SK-N-SH treated with all-trans-retinoic acid at 6 μM for 48 hours (cell line): ENCODE measurements around the gene TTC34.

Source experiments
- ATAC-seq: fragments of 200-7000 bp; cut with Tn5 transposase; 3 replicates; pipeline ENCODE4 v1.9.1; 2020; ENCODE audit warnings: mild to moderate bottlenecking, moderate library complexity
- ARNTL ChIP-seq: fragments of 450-650 bp; formaldehyde crosslinking; IDR thresholded peaks from 2 replicates; pipeline ENCODE4 v1.5.0; 2020; ENCODE audit warnings: low read depth, mild to moderate bottlenecking, moderate library complexity, borderline replicate concordance
- BACH2 ChIP-seq: fragments of 250-450 bp; sonication (Bioruptor Pico); IDR thresholded peaks from 2 replicates; pipeline ENCODE4 v1.9.0; 2021; ENCODE audit warnings: mild to moderate bottlenecking, borderline replicate concordance
- CSDC2 ChIP-seq: fragments of 250-450 bp; sonication (Bioruptor Pico); IDR thresholded peaks from 2 replicates; pipeline ENCODE4 v1.5.0; 2020; ENCODE audit warnings: mild to moderate bottlenecking, moderate library complexity
- ESRRG ChIP-seq: fragments of 250-450 bp; sonication (Bioruptor Pico); IDR thresholded peaks from 2 replicates; pipeline ENCODE4 v1.6.1; 2021; ENCODE audit warnings: mild to moderate bottlenecking
- GLIS3 ChIP-seq: fragments of 250-450 bp; sonication (Bioruptor Pico); IDR thresholded peaks from 2 replicates; pipeline ENCODE4 v1.5.0; 2020; ENCODE audit warnings: mild to moderate bottlenecking, moderate library complexity
- ISL1 ChIP-seq: fragments of 250-450 bp; sonication (Bioruptor Pico); IDR thresholded peaks from 2 replicates; pipeline ENCODE4 v2.1.2; 2022; ENCODE audit warnings: mild to moderate bottlenecking, moderate library complexity
- OSR1 ChIP-seq: fragments of 250-450 bp; sonication (Bioruptor Pico); IDR thresholded peaks from 2 replicates; pipeline ENCODE4 v1.8.0; 2022; ENCODE audit warnings: moderate library complexity, mild to moderate bottlenecking, inconsistent platforms
- RARB ChIP-seq: fragments of 250-450 bp; sonication (Bioruptor Pico); IDR thresholded peaks from 2 replicates; pipeline ENCODE4 v1.8.0; 2021; ENCODE audit warnings: mild to moderate bottlenecking, moderate library complexity
- SNAI2 ChIP-seq: fragments of 250-450 bp; sonication (Bioruptor Pico); IDR thresholded peaks from 2 replicates; pipeline ENCODE4 v1.5.0; 2020; ENCODE audit warnings: mild to moderate bottlenecking, moderate library complexity
- TCF4 ChIP-seq: fragments of 250-450 bp; sonication (Bioruptor Pico); IDR thresholded peaks from 2 replicates; pipeline ENCODE4 v1.8.0; 2021; ENCODE audit warnings: mild to moderate bottlenecking, moderate library complexity, borderline replicate concordance
- TOX ChIP-seq: fragments of 250-450 bp; sonication (Bioruptor Pico); IDR thresholded peaks from 2 replicates; pipeline ENCODE4 v1.8.0; 2021; ENCODE audit warnings: mild to moderate bottlenecking, moderate library complexity, borderline replicate concordance
- ZC3H10 ChIP-seq: fragments of 250-450 bp; sonication (Bioruptor Pico); IDR thresholded peaks from 2 replicates; pipeline ENCODE4 v1.5.1; 2021; ENCODE audit warnings: mild to moderate bottlenecking, moderate library complexity
- ZFP3 ChIP-seq: fragments of 250-450 bp; sonication (Bioruptor Pico); IDR thresholded peaks from 2 replicates; pipeline ENCODE4 v1.5.0; 2020; ENCODE audit warnings: mild to moderate bottlenecking, moderate library complexity
- ZFP30 ChIP-seq: fragments of 450-650 bp; formaldehyde crosslinking; IDR thresholded peaks from 2 replicates; pipeline ENCODE4 v1.5.0; 2022; ENCODE audit warnings: mild to moderate bottlenecking, moderate library complexity
- ZNF565 ChIP-seq: fragments of 450-650 bp; formaldehyde crosslinking; conservative IDR thresholded peaks from 2 replicates; pipeline ENCODE4 v1.5.0; 2020; ENCODE audit warnings: low read depth, mild to moderate bottlenecking, moderate library complexity
- ZNF70 ChIP-seq: fragments of 450-650 bp; formaldehyde crosslinking; IDR thresholded peaks from 2 replicates; pipeline ENCODE4 v1.5.0; 2020; ENCODE audit warnings: mild to moderate bottlenecking, moderate library complexity
- ZNF8 ChIP-seq: fragments of 450-650 bp; formaldehyde crosslinking; IDR thresholded peaks from 2 replicates; pipeline ENCODE4 v1.5.0; 2020; ENCODE audit warnings: mild to moderate bottlenecking, moderate library complexity
- TF ChIP-seq, protein P1 (sequence below): fragments of 250-450 bp; sonication (Bioruptor Pico); IDR thresholded peaks from 2 replicates; pipeline ENCODE4 v1.5.1; 2020; ENCODE audit warnings: low read depth, mild to moderate bottlenecking, moderate library complexity
- TF ChIP-seq, protein P2 (sequence below): fragments of 250-450 bp; sonication (Bioruptor Pico); IDR thresholded peaks from 2 replicates; pipeline ENCODE4 v1.5.1; 2021; ENCODE audit warnings: mild to moderate bottlenecking, moderate library complexity
- TF ChIP-seq, protein P3 (sequence below): fragments of 250-450 bp; sonication (Bioruptor Pico); IDR thresholded peaks from 2 replicates; pipeline ENCODE4 v1.5.0; 2020; ENCODE audit warnings: mild to moderate bottlenecking, moderate library complexity
- TF ChIP-seq, protein P4 (sequence below): fragments of 250-450 bp; sonication (Bioruptor Pico); IDR thresholded peaks from 2 replicates; pipeline ENCODE4 v1.8.0; 2020; ENCODE audit warnings: mild to moderate bottlenecking, moderate library complexity, borderline replicate concordance
- TF ChIP-seq, protein P5 (sequence below): fragments of 250-450 bp; sonication (Bioruptor Pico); IDR thresholded peaks from 2 replicates; pipeline ENCODE4 v1.8.0; 2021; ENCODE audit warnings: low read depth, mild to moderate bottlenecking, moderate library complexity, borderline replicate concordance

The TTC34 gene

DNA sequence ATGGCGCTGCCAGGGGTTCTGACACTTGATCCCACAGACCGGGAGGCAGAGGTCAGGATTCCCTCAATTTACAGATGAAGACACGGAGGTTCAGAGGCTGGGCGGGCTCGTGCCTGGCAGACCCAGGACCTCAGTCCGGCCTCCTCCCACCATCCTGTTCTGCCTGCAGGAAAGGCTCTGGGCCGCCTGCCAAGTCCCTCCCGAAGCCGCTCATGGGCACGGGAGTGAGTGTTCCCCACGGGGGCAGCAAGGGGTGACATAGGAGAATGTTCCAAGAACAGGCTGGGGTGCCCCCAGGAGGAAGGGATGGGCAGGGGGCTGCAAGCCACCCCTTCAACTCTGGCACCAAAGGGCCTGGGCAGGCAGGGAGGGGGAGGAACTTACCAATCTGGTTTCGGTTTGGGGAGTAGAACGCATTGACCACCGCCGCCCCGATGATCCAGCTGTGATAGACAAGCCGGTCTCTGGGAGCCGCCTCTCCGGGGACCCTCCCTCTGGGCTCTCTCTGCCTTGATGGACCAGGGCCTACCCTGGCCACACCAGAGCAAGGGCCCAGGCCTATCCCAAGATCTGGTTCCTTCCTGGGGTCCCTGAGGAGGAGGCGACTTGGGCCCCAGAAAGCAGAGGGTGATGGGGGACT lies 207.4 kb downstream of the TTC34 start:
- peak; percentile 59 for ATAC-seq
- TF ChIP-seq ZFP3 (CRISPR knock-in tag), result no peak
- TF ChIP-seq, protein P1, sequence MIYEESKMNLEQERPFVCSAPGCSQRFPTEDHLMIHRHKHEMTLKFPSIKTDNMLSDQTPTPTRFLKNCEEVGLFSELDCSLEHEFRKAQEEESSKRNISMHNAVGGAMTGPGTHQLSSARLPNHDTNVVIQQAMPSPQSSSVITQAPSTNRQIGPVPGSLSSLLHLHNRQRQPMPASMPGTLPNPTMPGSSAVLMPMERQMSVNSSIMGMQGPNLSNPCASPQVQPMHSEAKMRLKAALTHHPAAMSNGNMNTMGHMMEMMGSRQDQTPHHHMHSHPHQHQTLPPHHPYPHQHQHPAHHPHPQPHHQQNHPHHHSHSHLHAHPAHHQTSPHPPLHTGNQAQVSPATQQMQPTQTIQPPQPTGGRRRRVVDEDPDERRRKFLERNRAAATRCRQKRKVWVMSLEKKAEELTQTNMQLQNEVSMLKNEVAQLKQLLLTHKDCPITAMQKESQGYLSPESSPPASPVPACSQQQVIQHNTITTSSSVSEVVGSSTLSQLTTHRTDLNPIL, result no peak
- no peak for TF ChIP-seq ZFP30 (CRISPR knock-in tag)
- TF ChIP-seq ISL1 (CRISPR knock-in tag), result no peak
- no peak for TF ChIP-seq OSR1 (CRISPR knock-in tag)
- no peak for TF ChIP-seq ARNTL (CRISPR knock-in tag)
- no peak for TF ChIP-seq CSDC2 (CRISPR knock-in tag)
- TF ChIP-seq, protein P2, sequence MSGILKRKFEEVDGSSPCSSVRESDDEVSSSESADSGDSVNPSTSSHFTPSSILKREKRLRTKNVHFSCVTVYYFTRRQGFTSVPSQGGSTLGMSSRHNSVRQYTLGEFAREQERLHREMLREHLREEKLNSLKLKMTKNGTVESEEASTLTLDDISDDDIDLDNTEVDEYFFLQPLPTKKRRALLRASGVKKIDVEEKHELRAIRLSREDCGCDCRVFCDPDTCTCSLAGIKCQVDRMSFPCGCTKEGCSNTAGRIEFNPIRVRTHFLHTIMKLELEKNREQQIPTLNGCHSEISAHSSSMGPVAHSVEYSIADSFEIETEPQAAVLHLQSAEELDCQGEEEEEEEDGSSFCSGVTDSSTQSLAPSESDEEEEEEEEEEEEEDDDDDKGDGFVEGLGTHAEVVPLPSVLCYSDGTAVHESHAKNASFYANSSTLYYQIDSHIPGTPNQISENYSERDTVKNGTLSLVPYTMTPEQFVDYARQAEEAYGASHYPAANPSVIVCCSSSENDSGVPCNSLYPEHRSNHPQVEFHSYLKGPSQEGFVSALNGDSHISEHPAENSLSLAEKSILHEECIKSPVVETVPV (CRISPR knock-in tag), result no peak
- TF ChIP-seq SNAI2, result no peak
- no peak for TF ChIP-seq TOX (CRISPR knock-in tag)
- TF ChIP-seq ESRRG (CRISPR knock-in tag), result no peak
- TF ChIP-seq, protein P3, sequence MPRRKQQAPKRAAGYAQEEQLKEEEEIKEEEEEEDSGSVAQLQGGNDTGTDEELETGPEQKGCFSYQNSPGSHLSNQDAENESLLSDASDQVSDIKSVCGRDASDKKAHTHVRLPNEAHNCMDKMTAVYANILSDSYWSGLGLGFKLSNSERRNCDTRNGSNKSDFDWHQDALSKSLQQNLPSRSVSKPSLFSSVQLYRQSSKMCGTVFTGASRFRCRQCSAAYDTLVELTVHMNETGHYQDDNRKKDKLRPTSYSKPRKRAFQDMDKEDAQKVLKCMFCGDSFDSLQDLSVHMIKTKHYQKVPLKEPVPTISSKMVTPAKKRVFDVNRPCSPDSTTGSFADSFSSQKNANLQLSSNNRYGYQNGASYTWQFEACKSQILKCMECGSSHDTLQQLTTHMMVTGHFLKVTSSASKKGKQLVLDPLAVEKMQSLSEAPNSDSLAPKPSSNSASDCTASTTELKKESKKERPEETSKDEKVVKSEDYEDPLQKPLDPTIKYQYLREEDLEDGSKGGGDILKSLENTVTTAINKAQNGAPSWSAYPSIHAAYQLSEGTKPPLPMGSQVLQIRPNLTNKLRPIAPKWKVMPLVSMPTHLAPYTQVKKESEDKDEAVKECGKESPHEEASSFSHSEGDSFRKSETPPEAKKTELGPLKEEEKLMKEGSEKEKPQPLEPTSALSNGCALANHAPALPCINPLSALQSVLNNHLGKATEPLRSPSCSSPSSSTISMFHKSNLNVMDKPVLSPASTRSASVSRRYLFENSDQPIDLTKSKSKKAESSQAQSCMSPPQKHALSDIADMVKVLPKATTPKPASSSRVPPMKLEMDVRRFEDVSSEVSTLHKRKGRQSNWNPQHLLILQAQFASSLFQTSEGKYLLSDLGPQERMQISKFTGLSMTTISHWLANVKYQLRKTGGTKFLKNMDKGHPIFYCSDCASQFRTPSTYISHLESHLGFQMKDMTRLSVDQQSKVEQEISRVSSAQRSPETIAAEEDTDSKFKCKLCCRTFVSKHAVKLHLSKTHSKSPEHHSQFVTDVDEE (CRISPR knock-in tag), result no peak
- no peak for TF ChIP-seq ZNF70
- no peak for TF ChIP-seq ZC3H10 (CRISPR knock-in tag)
- no peak for TF ChIP-seq BACH2 (CRISPR knock-in tag)
- TF ChIP-seq TCF4 (CRISPR knock-in tag), result no peak
- no peak for TF ChIP-seq ZNF565 (CRISPR knock-in tag)
- TF ChIP-seq, protein P4, sequence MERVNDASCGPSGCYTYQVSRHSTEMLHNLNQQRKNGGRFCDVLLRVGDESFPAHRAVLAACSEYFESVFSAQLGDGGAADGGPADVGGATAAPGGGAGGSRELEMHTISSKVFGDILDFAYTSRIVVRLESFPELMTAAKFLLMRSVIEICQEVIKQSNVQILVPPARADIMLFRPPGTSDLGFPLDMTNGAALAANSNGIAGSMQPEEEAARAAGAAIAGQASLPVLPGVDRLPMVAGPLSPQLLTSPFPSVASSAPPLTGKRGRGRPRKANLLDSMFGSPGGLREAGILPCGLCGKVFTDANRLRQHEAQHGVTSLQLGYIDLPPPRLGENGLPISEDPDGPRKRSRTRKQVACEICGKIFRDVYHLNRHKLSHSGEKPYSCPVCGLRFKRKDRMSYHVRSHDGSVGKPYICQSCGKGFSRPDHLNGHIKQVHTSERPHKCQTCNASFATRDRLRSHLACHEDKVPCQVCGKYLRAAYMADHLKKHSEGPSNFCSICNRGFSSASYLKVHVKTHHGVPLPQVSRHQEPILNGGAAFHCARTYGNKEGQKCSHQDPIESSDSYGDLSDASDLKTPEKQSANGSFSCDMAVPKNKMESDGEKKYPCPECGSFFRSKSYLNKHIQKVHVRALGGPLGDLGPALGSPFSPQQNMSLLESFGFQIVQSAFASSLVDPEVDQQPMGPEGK, result no peak
- no peak for TF ChIP-seq ZNF8 (CRISPR knock-in tag)

DNA sequence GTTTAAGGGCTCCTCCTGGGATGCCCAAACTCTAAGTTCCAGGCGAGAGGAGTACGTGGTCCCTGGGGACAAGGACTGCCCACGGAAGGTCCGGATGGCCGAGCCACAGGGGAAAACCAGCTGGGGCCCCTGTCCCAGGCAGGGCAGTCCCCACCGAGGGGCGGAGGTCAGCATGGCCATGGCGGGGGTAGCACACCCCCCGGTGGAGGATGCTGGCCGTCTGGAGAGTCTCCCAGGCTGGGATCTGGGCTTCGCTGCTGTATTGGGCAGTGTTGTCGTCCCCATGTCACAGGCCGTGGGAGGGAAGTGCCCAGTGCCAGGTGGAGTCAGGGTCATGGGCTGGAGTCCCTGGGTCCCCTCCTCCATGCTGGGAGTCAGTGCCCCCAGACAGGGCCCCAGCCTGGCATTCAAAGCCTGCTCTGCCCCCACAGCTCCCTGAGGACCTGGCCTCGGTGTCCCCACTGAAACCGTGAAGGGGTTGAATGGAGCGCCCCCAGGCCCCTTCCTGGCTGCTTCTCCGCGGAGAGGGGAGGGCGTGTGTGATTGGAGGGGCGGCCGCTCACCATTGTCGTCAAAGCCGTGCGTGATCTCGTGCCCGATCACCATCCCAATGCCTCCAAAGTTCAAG lies 208.1 kb downstream of the TTC34 start:
- ATAC-seq, result no peak
- TF ChIP-seq ZFP3 (CRISPR knock-in tag), result no peak
- TF ChIP-seq TOX (CRISPR knock-in tag), result no peak
- TF ChIP-seq ZC3H10 (CRISPR knock-in tag), result no peak
- no peak for TF ChIP-seq GLIS3 (CRISPR knock-in tag)
- TF ChIP-seq, all 23 proteins: peak for 0

DNA sequence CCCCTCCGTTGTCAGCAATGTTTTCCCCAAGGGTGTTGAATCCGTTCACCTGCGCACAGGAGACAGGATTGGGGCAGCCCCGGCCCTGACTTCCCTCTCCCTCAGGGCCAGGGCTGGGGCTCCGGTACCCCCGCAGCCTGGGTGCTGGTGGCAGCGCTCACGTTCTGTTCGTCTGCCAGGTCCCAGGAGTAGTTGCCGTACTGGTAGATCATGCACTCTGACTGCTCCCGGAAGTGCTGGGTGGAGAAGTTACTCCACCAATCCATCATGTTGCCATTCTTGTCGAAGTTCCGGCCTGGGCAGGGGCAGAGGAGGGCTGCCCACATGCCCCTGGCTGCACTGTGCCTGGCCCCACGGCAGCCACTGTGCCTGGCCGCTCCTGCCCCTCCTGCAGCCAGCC lies 208.8 kb downstream of the TTC34 start:
- TF ChIP-seq GLIS3 (CRISPR knock-in tag), result no peak
- TF ChIP-seq, protein P2 (CRISPR knock-in tag), result no peak
- no peak for TF ChIP-seq RARB (CRISPR knock-in tag)
- TF ChIP-seq ESRRG (CRISPR knock-in tag), result no peak
- TF ChIP-seq, protein P3 (CRISPR knock-in tag), result no peak
- TF ChIP-seq, protein P5, sequence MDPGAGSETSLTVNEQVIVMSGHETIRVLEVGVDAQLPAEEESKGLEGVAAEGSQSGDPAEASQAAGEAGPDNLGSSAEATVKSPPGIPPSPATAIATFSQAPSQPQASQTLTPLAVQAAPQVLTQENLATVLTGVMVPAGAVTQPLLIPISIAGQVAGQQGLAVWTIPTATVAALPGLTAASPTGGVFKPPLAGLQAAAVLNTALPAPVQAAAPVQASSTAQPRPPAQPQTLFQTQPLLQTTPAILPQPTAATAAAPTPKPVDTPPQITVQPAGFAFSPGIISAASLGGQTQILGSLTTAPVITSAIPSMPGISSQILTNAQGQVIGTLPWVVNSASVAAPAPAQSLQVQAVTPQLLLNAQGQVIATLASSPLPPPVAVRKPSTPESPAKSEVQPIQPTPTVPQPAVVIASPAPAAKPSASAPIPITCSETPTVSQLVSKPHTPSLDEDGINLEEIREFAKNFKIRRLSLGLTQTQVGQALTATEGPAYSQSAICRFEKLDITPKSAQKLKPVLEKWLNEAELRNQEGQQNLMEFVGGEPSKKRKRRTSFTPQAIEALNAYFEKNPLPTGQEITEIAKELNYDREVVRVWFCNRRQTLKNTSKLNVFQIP (CRISPR knock-in tag), result no peak
- no peak for TF ChIP-seq ISL1 (CRISPR knock-in tag)
- no peak for TF ChIP-seq ZNF70
- TF ChIP-seq ZFP30 (CRISPR knock-in tag), result no peak
- no peak for TF ChIP-seq ZC3H10 (CRISPR knock-in tag)
- no peak for TF ChIP-seq TCF4 (CRISPR knock-in tag)
- ATAC-seq, result no peak
